HepG2 (cell line): ENCODE measurements around the gene ZNRF4. TPM values are rescaled to one million over a fixed set of nuclear protein-coding genes. Genes with fewer than 3 reads are reported as not detected.

ENCODE experiments used
- ADNP ChIP-seq: sonication (generic); formaldehyde crosslinking; IDR thresholded peaks from 2 replicates; pipeline ENCODE4 v1.4.0; 2020; ENCODE audit warnings: missing genetic modification reagents
- CREM ChIP-seq, 2 experiments: sonication (generic) in 1 of 2; formaldehyde crosslinking in 1 of 2; IDR thresholded peaks; 2 replicates each; pipeline versions ENCODE4 v1.4.0 to v1.6.1; 2016 to 2020; ENCODE audit warnings: antibody characterized with exemption in 1 of 2, mild to moderate bottlenecking in 1 of 2, missing genetic modification reagents in 1 of 2
- DR1 ChIP-seq: sonication (generic); formaldehyde crosslinking; IDR thresholded peaks from 2 replicates; pipeline ENCODE4 v1.8.0; 2021; ENCODE audit warnings: mild to moderate bottlenecking, missing genetic modification reagents, inconsistent platforms
- ISX ChIP-seq: sonication (generic); formaldehyde crosslinking; conservative IDR thresholded peaks from 2 replicates; pipeline ENCODE4 v1.5.0; 2020; ENCODE audit warnings: missing genetic modification reagents
- MTF1 ChIP-seq: sonication (generic); formaldehyde crosslinking; IDR thresholded peaks from 2 replicates; pipeline ENCODE4 v1.5.0; 2020; ENCODE audit warnings: missing genetic modification reagents
- MXI1 ChIP-seq: IDR thresholded peaks from 3 replicates; pipeline ENCODE4 v1.6.1; 2012; ENCODE audit warnings: low read depth, low read length, inconsistent platforms, borderline replicate concordance
- NR2F6 ChIP-seq, 2 experiments: IDR thresholded peaks; 2 replicates each; pipeline ENCODE4 v1.6.1; 2016; ENCODE audit warnings: antibody characterized with exemption in 1 of 2, mild to moderate bottlenecking in 1 of 2
- RFX3 ChIP-seq: IDR thresholded peaks from 2 replicates; pipeline ENCODE4 v1.6.1; 2016; ENCODE audit warnings: missing biosample characterization, missing genetic modification reagents
- SP2 ChIP-seq: sonication (generic); formaldehyde crosslinking; IDR thresholded peaks from 2 replicates; pipeline ENCODE4 v1.5.1; 2020; ENCODE audit warnings: mild to moderate bottlenecking, missing genetic modification reagents
- U2AF1 ChIP-seq: fragments of 200-400 bp; formaldehyde crosslinking; optimal IDR thresholded peaks from 2 replicates; pipeline ENCODE3; 2017; ENCODE audit warnings: mild to moderate bottlenecking, low read depth, low read length
- ZFP36 ChIP-seq: fragments of 150-350 bp; IDR thresholded peaks from 2 replicates; pipeline ENCODE4 v1.6.1; 2018; ENCODE audit warnings: borderline replicate concordance, low read length, low read depth; ENCODE audit not compliant: partially characterized antibody
- ZFP36L2 ChIP-seq: sonication (generic); formaldehyde crosslinking; IDR thresholded peaks from 2 replicates; pipeline ENCODE4 v1.4.0; 2020; ENCODE audit warnings: missing genetic modification reagents
- ZFP82 ChIP-seq: sonication (generic); formaldehyde crosslinking; IDR thresholded peaks from 2 replicates; pipeline ENCODE4 v1.5.1; 2020; ENCODE audit warnings: mild to moderate bottlenecking, missing genetic modification reagents, borderline replicate concordance
- ZMYM2 ChIP-seq: sonication (generic); formaldehyde crosslinking; IDR thresholded peaks from 2 replicates; pipeline ENCODE4 v1.8.0; 2022; ENCODE audit warnings: mild to moderate bottlenecking, missing genetic modification reagents
- ZMYM3 ChIP-seq: sonication (generic); formaldehyde crosslinking; IDR thresholded peaks from 2 replicates; pipeline ENCODE4 v1.5.1; 2020; ENCODE audit warnings: mild to moderate bottlenecking, missing genetic modification reagents
- ZNF768 ChIP-seq: sonication (generic); formaldehyde crosslinking; IDR thresholded peaks from 2 replicates; pipeline ENCODE4 v1.4.0; 2020; ENCODE audit warnings: missing genetic modification reagents
- ZNF879 ChIP-seq: sonication (generic); formaldehyde crosslinking; IDR thresholded peaks from 2 replicates; pipeline ENCODE4 v1.8.1; 2023; ENCODE audit warnings: missing genetic modification reagents
- polyA plus RNA-seq, 8 experiments: library from polyadenylated mRNA; depleted of rRNA in 3 of 8; stranded (reverse) in 7 of 8; unstranded in 1 of 8; fragments of >200 nt; fragmentation: Illumina TruSeq in 4 of 8; extraction: Trizol in 4 of 8; gene quantifications; 2 replicates each; pipeline versions ENCODE4 v1.2.1 to v1.2.3, GENCODE V29; 2011 to 2016; ENCODE audit warnings: low read depth in 4 of 8, missing spikeins in 1 of 8, mixed read lengths in 1 of 8; ENCODE audit not compliant: insufficient read depth in 1 of 8
- total RNA-seq, 5 experiments: library from RNA; depleted of rRNA; stranded (reverse); fragments of >200 nt; fragmentation: Illumina TruSeq; extraction: Trizol; gene quantifications; 2 replicates each; pipeline ENCODE4 v1.2.3, GENCODE V29; 2016; ENCODE audit warnings: low read depth in 1 of 5
- TF ChIP-seq, protein P1 (sequence below), 2 experiments: sonication (generic) in 1 of 2; formaldehyde crosslinking in 1 of 2; IDR thresholded peaks; 2 replicates each; pipeline versions ENCODE4 v1.4.0 to v1.6.1; 2018 to 2020; ENCODE audit warnings: missing genetic modification reagents in 2 of 2, borderline replicate concordance in 1 of 2, low read depth in 1 of 2, mild to moderate bottlenecking in 1 of 2, missing biosample characterization in 1 of 2
- TF ChIP-seq, protein P2 (sequence below): IDR thresholded peaks from 2 replicates; pipeline ENCODE4 v1.6.1; 2016; ENCODE audit warnings: missing genetic modification reagents, missing compliant biosample characterization
- TF ChIP-seq, protein P3 (sequence below): sonication (generic); formaldehyde crosslinking; IDR thresholded peaks from 2 replicates; pipeline ENCODE4 v1.4.0; 2020; ENCODE audit warnings: mild to moderate bottlenecking, missing genetic modification reagents
- TF ChIP-seq, protein P4 (sequence below): sonication (generic); formaldehyde crosslinking; IDR thresholded peaks from 2 replicates; pipeline ENCODE4 v1.9.0; 2022; ENCODE audit warnings: missing genetic modification reagents, mild to moderate bottlenecking, borderline replicate concordance
- TF ChIP-seq, protein P5 (sequence below): sonication (generic); formaldehyde crosslinking; IDR thresholded peaks from 2 replicates; pipeline ENCODE4 v1.4.0; 2020; ENCODE audit warnings: missing genetic modification reagents, borderline replicate concordance

The ZNRF4 gene
- total and polyA plus RNA-seq, 2 of the 13 experiments (the other 11 are each of a cell fraction or from before 2014, with no cell fraction given), result not detected

DNA sequence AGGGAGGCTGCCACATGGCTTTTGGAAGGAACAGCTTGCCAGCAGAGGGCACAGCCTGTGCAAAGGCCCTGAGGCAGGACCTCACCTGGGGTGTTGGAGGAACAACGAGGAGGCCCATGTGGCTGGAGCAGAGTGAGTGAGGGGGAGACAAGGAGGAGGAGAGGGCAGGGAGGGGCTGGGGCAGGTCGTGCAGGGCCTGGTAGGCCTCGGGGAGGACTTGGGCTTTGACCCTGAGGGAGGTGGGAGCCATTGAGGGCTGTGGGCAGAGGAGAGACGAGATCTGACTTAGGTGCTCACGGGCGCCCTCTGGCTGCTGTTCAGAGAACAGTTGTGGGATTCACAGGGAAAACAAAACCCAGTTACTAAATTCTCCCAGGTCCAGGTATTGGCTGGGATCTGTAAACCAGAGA lies 25.2 kb downstream of the ZNRF4 start (continued):
- TF ChIP-seq, protein P1, sequence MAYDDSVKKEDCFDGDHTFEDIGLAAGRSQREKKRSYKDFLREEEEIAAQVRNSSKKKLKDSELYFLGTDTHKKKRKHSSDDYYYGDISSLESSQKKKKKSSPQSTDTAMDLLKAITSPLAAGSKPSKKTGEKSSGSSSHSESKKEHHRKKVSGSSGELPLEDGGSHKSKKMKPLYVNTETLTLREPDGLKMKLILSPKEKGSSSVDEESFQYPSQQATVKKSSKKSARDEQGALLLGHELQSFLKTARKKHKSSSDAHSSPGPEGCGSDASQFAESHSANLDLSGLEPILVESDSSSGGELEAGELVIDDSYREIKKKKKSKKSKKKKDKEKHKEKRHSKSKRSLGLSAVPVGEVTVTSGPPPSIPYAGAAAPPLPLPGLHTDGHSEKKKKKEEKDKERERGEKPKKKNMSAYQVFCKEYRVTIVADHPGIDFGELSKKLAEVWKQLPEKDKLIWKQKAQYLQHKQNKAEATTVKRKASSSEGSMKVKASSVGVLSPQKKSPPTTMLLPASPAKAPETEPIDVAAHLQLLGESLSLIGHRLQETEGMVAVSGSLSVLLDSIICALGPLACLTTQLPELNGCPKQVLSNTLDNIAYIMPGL (CRISPR knock-in tag; IDR thresholded peaks at IDR 0.05; ENCODE audit: borderline replicate concordance in 1 of 2, low read depth in 1 of 2), result no peak
- TF ChIP-seq, protein P2, sequence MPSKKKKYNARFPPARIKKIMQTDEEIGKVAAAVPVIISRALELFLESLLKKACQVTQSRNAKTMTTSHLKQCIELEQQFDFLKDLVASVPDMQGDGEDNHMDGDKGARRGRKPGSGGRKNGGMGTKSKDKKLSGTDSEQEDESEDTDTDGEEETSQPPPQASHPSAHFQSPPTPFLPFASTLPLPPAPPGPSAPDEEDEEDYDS (CRISPR knock-in tag), result no peak
- TF ChIP-seq ISX (CRISPR knock-in tag), result no peak
- peak; percentile 95 for TF ChIP-seq ZMYM3 (CRISPR knock-in tag)
- TF ChIP-seq MXI1, result no peak
- TF ChIP-seq, protein P3, sequence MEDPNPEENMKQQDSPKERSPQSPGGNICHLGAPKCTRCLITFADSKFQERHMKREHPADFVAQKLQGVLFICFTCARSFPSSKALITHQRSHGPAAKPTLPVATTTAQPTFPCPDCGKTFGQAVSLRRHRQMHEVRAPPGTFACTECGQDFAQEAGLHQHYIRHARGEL (CRISPR knock-in tag), result no peak
- no peak for TF ChIP-seq U2AF1
- no peak for TF ChIP-seq CREM (IDR thresholded peaks at IDR 0.05)
- TF ChIP-seq CREM (CRISPR knock-in tag; IDR thresholded peaks at IDR 0.05), result no peak
- TF ChIP-seq, protein P4, sequence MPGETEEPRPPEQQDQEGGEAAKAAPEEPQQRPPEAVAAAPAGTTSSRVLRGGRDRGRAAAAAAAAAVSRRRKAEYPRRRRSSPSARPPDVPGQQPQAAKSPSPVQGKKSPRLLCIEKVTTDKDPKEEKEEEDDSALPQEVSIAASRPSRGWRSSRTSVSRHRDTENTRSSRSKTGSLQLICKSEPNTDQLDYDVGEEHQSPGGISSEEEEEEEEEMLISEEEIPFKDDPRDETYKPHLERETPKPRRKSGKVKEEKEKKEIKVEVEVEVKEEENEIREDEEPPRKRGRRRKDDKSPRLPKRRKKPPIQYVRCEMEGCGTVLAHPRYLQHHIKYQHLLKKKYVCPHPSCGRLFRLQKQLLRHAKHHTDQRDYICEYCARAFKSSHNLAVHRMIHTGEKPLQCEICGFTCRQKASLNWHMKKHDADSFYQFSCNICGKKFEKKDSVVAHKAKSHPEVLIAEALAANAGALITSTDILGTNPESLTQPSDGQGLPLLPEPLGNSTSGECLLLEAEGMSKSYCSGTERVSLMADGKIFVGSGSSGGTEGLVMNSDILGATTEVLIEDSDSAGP, result no peak
- peak; percentile 55 for TF ChIP-seq ZFP36
- no peak for TF ChIP-seq NR2F6 (IDR thresholded peaks at IDR 0.05)
- no peak for TF ChIP-seq NR2F6 (CRISPR knock-in tag; IDR thresholded peaks at IDR 0.05)
- TF ChIP-seq MTF1 (CRISPR knock-in tag), result no peak
- peak; percentile 52; the same call in 1 of the 2 replicates for TF ChIP-seq ZNF768 (CRISPR knock-in tag)
- 0 out of 2 replicates have a peak, but pooled peaks have one; percentile 41 for TF ChIP-seq ZMYM2
- no peak for TF ChIP-seq RFX3
- no peak for TF ChIP-seq SP2 (CRISPR knock-in tag)
- no peak for TF ChIP-seq DR1 (CRISPR knock-in tag)
- no peak for TF ChIP-seq ZFP82 (CRISPR knock-in tag)
- no peak for TF ChIP-seq ZNF879 (CRISPR knock-in tag)
- peak; percentile 84 for TF ChIP-seq ADNP (CRISPR knock-in tag)
- TF ChIP-seq, protein P5, sequence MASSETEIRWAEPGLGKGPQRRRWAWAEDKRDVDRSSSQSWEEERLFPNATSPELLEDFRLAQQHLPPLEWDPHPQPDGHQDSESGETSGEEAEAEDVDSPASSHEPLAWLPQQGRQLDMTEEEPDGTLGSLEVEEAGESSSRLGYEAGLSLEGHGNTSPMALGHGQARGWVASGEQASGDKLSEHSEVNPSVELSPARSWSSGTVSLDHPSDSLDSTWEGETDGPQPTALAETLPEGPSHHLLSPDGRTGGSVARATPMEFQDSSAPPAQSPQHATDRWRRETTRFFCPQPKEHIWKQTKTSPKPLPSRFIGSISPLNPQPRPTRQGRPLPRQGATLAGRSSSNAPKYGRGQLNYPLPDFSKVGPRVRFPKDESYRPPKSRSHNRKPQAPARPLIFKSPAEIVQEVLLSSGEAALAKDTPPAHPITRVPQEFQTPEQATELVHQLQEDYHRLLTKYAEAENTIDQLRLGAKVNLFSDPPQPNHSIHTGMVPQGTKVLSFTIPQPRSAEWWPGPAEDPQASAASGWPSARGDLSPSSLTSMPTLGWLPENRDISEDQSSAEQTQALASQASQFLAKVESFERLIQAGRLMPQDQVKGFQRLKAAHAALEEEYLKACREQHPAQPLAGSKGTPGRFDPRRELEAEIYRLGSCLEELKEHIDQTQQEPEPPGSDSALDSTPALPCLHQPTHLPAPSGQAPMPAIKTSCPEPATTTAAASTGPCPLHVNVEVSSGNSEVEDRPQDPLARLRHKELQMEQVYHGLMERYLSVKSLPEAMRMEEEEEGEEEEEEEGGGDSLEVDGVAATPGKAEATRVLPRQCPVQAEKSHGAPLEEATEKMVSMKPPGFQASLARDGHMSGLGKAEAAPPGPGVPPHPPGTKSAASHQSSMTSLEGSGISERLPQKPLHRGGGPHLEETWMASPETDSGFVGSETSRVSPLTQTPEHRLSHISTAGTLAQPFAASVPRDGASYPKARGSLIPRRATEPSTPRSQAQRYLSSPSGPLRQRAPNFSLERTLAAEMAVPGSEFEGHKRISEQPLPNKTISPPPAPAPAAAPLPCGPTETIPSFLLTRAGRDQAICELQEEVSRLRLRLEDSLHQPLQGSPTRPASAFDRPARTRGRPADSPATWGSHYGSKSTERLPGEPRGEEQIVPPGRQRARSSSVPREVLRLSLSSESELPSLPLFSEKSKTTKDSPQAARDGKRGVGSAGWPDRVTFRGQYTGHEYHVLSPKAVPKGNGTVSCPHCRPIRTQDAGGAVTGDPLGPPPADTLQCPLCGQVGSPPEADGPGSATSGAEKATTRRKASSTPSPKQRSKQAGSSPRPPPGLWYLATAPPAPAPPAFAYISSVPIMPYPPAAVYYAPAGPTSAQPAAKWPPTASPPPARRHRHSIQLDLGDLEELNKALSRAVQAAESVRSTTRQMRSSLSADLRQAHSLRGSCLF (CRISPR knock-in tag), result no peak
- no peak for TF ChIP-seq ZFP36L2 (CRISPR knock-in tag)
